BLaER1 (cell line): ENCODE results near the gene GPR15LG.

Experiments
- H3K27ac ChIP-seq: shearing (Covaris generic); formaldehyde crosslinking; 2 replicates; pipeline ENCODE4 v1.8.1; 2022
- H3K27me3 ChIP-seq: shearing (Covaris generic); formaldehyde crosslinking; 2 replicates; pipeline ENCODE4 v1.8.1; 2022
- H3K36me3 ChIP-seq: shearing (Covaris generic); formaldehyde crosslinking; 2 replicates; pipeline ENCODE4 v1.8.1; 2022
- H3K4me1 ChIP-seq: shearing (Covaris generic); formaldehyde crosslinking; 2 replicates; pipeline ENCODE4 v1.8.1; 2022
- H3K4me2 ChIP-seq: shearing (Covaris generic); formaldehyde crosslinking; 2 replicates; pipeline ENCODE4 v1.8.1; 2022
- H3K4me3 ChIP-seq: shearing (Covaris generic); formaldehyde crosslinking; 2 replicates; pipeline ENCODE4 v1.8.1; 2022
- H3K9ac ChIP-seq: shearing (Covaris generic); formaldehyde crosslinking; 2 replicates; pipeline ENCODE4 v1.8.1; 2022
- H3K9me3 ChIP-seq: shearing (Covaris generic); formaldehyde crosslinking; 2 replicates; pipeline ENCODE4 v1.8.1; 2022
- H4K20me1 ChIP-seq: shearing (Covaris generic); formaldehyde crosslinking; 2 replicates; pipeline ENCODE4 v1.8.1; 2022
- Cebpa-rat ChIP-seq: shearing (Covaris generic); IDR thresholded peaks from 2 replicates; pipeline ENCODE4 v1.8.1; 2022

The GPR15LG gene

DNA sequence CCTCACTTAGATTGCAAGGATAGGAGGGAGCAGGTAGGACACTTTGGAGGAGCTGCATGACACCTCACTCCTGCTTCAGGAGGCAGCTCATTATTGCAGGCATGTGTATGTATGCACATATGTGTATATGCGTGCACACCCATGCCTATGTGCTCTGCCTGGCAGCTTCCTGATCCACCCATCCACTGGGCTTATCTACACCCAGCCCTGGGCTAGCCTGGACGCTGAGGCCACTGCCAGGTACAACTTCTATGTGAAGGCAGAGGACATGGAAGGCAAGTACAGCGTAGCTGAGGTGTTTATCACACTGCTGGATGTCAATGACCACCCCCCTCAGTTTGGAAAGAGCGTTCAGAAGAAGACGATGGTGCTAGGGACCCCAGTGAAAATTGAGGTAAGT is 38.4 kb downstream of the GPR15LG start:
- Histone ChIP-seq H3K4me1 (no peaks in the 10 kb centered on the region), H3K4me2 (no peak overlapping the region), H3K27ac (no peak overlapping the region), H3K4me3 (no peak overlapping the region), H3K9me3 (no peaks in the 10 kb centered on the region), H3K27me3 (no peaks in the 10 kb centered on the region), H3K9ac (no peak overlapping the region), H4K20me1 (no peaks in the 10 kb centered on the region), H3K36me3 (no peaks in the 10 kb centered on the region)
- TF ChIP-seq Cebpa-rat: no peak

DNA sequence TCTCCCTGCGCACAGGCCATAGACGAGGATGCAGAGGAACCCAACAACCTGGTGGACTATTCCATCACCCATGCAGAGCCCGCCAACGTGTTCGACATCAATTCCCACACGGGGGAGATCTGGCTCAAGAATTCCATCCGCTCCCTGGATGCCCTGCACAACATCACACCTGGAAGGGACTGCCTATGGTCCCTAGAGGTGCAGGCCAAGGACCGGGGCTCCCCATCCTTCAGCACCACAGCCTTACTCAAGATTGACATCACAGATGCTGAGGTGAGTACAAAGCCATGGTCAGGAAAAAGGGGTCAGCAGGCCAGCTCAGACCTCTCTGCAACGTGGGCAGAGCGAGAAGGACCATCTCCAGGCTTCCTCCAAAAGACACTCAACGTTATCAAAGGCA is 39.5 kb downstream of the GPR15LG start:
- Histone ChIP-seq H3K4me1 (no peaks in the 10 kb centered on the region), H3K36me3 (no peaks in the 10 kb centered on the region), H3K9ac (no peak overlapping the region), H4K20me1 (no peaks in the 10 kb centered on the region), H3K27ac (no peak overlapping the region), H3K9me3 (no peaks in the 10 kb centered on the region), H3K4me2 (no peak overlapping the region), H3K4me3 (no peak overlapping the region), H3K27me3 (no peaks in the 10 kb centered on the region)
- no peak for TF ChIP-seq Cebpa-rat

DNA sequence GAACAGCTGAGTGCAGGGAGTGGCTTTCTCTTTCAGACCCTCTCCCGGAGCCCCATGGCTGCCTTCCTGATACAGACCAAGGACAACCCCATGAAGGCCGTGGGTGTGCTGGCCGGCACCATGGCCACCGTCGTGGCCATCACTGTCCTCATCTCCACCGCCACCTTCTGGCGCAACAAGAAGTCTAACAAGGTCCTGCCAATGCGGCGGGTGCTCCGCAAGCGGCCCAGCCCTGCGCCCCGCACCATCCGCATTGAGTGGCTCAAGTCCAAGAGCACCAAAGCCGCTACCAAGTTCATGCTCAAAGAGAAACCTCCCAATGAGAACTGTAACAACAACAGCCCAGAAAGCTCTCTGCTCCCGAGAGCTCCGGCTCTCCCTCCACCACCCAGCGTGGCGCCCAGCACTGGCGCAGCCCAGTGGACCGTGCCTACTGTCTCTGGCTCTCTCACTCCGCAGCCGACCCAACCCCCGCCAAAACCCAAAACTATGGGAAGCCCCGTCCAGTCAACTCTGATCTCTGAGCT is 40.5 kb downstream of the GPR15LG start:
- Histone ChIP-seq H3K9me3 (no peaks in the 10 kb centered on the region), H3K27me3 (no peaks in the 10 kb centered on the region), H3K4me3 (no peak overlapping the region), H3K27ac (no peak overlapping the region), H3K4me1 (no peaks in the 10 kb centered on the region), H3K4me2 (no peak overlapping the region), H4K20me1 (no peaks in the 10 kb centered on the region), H3K9ac (no peak overlapping the region), H3K36me3 (no peaks in the 10 kb centered on the region)
- no peak for TF ChIP-seq Cebpa-rat

DNA sequence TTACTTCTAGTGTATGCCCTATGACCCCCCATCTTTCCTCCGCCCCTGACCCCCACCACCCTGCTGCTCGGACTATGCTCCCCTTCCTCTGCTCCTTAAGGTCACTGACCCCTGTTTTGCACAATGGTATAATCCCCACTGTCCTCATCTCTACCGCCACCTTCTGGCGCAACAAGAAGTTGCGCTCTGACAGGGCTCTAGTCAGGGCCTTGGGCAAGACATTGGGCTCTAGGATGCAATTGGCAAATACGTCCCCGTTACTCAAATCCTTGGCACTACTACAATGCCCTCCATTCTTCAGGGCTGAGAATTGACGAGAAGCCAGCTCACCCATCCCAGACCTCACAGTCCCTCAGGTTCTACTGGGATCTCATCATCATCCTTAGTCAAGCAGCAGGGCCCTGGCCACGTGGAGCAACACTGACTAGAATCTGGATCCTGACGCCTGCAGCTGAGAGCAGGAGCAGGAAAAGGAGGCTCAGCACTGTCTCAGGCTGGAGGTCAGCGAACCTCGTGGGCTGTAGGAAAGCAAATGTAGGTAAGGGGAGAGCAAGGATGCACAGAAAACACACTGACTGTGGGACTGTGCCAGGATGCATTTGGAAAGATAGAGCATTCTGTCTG is 41.1 kb downstream of the GPR15LG start:
- no peak overlapping the region for H3K9ac ChIP-seq
- no peak for TF ChIP-seq Cebpa-rat
- H3K9me3 ChIP-seq: no peaks in the 10 kb centered on the region
- no peaks in the 10 kb centered on the region for H3K4me1 ChIP-seq
- no peak overlapping the region for H3K27ac ChIP-seq
- H3K4me2 ChIP-seq: no peak overlapping the region
- H3K27me3 ChIP-seq: no peaks in the 10 kb centered on the region
- no peaks in the 10 kb centered on the region for H3K36me3 ChIP-seq
- H3K4me3 ChIP-seq: no peak overlapping the region
- no peaks in the 10 kb centered on the region for H4K20me1 ChIP-seq

DNA sequence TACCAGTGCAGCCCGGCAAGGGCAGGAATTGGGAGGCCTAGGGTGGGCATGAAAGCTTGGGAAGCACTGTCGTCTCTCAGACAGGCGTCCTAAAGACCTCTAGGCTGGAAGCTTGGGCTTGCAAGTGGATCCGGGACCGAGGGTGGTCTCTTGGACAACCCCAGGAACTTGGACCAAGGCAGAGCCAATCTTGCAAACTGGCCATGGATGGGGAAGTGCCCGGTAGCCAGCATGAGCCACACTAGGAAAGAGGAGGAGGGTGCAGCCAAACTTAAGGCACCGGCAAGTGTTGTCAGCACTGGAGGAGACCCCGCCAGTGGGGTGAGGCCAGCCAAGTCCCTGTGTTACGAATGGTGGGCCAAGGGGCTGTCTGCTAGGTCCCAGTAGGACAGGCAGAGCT is 43.2 kb downstream of the GPR15LG start:
- no peak for TF ChIP-seq Cebpa-rat
- no peak overlapping the region for H3K27ac ChIP-seq
- no peaks in the 10 kb centered on the region for H4K20me1 ChIP-seq
- H3K4me3 ChIP-seq: no peak overlapping the region
- no peak overlapping the region for H3K9ac ChIP-seq
- no peak overlapping the region for H3K4me2 ChIP-seq
- no peaks in the 10 kb centered on the region for H3K27me3 ChIP-seq
- H3K36me3 ChIP-seq: no peaks in the 10 kb centered on the region
- no peaks in the 10 kb centered on the region for H3K4me1 ChIP-seq
- H3K9me3 ChIP-seq: no peaks in the 10 kb centered on the region

DNA sequence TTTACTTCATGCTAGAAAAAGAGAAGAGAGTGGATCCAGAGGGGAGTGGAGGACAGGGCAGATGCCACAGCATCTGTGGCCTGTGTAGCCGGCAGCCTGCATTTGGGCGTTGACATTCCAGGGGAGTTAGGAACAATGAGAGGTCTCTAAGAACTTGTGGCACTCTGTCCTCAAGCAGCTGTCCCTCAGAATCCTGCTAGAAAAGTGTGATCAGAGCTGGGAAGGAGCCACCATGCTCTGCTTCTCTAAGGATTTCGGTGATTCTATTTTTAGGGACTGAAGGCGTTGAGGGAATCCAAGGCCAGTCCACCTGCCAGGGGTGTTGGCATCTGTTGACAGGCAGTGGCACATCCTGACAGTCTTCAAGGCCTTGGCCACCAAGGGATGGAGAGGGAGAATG is 44.1 kb downstream of the GPR15LG start:
- Histone ChIP-seq H3K9ac (no peak overlapping the region), H3K4me1 (no peaks in the 10 kb centered on the region), H3K27me3 (no peaks in the 10 kb centered on the region)

DNA sequence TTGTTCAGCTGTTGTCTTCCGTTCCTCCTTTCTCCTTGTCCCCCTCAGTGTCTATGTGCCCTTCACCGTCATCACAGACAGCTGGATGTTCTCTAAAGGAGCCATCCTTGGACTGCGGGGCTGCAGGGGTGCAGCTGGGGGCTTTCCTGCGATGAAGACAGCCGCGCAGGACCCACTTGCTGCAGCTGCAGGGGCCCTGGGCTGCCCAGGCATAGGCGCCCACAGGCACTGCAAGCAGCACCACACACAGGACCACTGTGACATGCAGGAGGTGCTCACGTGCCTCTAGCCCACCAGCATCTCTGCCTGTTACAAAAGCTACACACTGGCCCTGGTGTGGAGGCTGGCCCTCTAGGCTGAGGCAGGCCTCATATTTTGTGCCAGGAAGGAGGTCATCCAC is 48.3 kb downstream of the GPR15LG start:
- no peak for TF ChIP-seq Cebpa-rat

More for the DNA sequence above, 44.1 kb downstream of the GPR15LG start:
- no peak overlapping the region for H3K27ac ChIP-seq
- no peaks in the 10 kb centered on the region for H4K20me1 ChIP-seq
- no peaks in the 10 kb centered on the region for H3K36me3 ChIP-seq
- no peak overlapping the region for H3K4me2 ChIP-seq
- no peak overlapping the region for H3K4me3 ChIP-seq
- H3K9me3 ChIP-seq: no peaks in the 10 kb centered on the region
- TF ChIP-seq Cebpa-rat: no peak

DNA sequence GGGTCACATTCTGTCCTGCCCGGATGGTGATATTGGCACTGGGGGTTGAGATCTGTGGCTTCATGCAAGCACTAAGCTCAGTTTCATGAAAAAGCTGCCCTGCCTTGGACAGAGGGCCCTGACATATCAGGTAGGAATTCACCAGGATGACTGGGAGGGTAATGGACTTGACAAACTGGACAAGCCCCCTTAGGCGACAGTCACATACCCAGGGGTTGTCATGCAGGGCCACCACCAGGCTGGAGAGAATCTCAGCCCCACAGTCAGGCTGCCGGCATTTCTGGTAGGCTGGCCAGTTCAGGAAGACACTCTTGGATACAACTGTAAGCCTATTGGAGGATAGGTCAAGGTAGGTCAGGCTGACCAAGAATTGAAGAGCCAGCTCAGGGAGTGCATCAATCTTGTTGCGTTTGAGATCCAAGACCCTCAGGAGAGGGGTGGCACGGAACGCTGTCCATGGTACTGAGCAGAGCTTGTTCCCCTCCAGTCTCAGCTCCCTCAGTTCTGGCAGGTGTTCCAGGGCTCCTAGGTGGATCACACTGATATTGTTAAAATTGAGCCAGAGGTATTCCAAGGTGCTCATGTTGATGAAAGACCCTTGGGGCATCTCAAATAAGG is 50.9 kb downstream of the GPR15LG start:
- no peaks in the 10 kb centered on the region for H3K36me3 ChIP-seq
- no peaks in the 10 kb centered on the region for H4K20me1 ChIP-seq
- no peak overlapping the region for H3K9ac ChIP-seq
- no peak overlapping the region for H3K4me2 ChIP-seq
- H3K27me3 ChIP-seq: no peaks in the 10 kb centered on the region
- no peak overlapping the region for H3K27ac ChIP-seq
- TF ChIP-seq Cebpa-rat: no peak
- H3K4me1 ChIP-seq: no peaks in the 10 kb centered on the region
- no peaks in the 10 kb centered on the region for H3K9me3 ChIP-seq
- no peak overlapping the region for H3K4me3 ChIP-seq

More for the DNA sequence above, 48.3 kb downstream of the GPR15LG start:
- no peaks in the 10 kb centered on the region for H4K20me1 ChIP-seq
- no peaks in the 10 kb centered on the region for H3K9me3 ChIP-seq
- no peaks in the 10 kb centered on the region for H3K36me3 ChIP-seq
- H3K9ac ChIP-seq: no peak overlapping the region
- no peak overlapping the region for H3K4me3 ChIP-seq
- H3K4me2 ChIP-seq: no peak overlapping the region
- H3K27ac ChIP-seq: no peak overlapping the region
- H3K4me1 ChIP-seq: no peaks in the 10 kb centered on the region
- H3K27me3 ChIP-seq: no peaks in the 10 kb centered on the region

DNA sequence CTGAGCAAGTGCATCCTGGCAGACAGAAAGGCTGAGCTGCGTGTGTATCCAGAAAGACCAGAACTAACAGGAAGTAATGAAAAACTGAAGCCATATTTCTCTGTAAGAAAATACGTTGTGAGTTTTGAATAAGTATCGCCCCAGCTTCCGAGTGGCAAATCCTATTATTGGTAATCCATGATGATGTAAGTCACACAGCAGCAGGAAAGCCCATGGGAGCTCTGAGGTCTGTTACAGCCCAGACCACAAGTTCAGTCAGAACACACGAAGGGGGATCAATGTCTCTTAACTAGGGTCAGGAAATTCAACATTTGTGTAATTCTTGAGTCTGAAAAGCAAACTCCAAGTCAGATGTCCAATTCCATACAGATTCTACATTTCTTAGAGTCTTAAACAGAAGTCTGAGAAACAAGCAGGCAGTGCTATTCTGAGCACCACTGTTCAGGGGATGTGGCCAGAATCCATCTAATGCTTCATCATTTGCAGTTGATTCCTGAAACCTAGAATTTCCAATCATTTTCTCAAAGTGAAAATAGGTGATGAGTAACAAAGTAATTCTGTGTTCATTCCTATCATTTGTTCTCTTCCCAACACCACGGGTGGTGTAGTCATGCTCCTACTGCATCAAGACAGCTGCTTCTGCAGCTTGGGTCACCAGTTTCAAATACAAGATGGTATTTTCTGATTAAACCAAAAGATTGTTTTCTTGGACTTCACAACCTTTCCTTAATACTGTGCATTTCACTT is 52.0 kb downstream of the GPR15LG start, which contains the start of gene LRIT2:
Gene LRIT2 (minus strand): TSS at position 118 of the 747 bp plus-strand sequence. CDS start 24 bp downstream, at position 94.
- Histone ChIP-seq H3K4me2 (no peak within 1 kb of the TSS), H3K4me3 (no peak within 1 kb of the TSS), H4K20me1 (no peaks in the 10 kb centered on the region), H3K9me3 (no peaks in the 10 kb centered on the region), H3K4me1 (no peaks in the 10 kb centered on the region), H3K27ac (no peak within 1 kb of the TSS), H3K27me3 (no peaks in the 10 kb centered on the region), H3K9ac (no peak within 1 kb of the TSS), H3K36me3 (no peaks in the 10 kb centered on the region)
- TF ChIP-seq Cebpa-rat: no peak

DNA sequence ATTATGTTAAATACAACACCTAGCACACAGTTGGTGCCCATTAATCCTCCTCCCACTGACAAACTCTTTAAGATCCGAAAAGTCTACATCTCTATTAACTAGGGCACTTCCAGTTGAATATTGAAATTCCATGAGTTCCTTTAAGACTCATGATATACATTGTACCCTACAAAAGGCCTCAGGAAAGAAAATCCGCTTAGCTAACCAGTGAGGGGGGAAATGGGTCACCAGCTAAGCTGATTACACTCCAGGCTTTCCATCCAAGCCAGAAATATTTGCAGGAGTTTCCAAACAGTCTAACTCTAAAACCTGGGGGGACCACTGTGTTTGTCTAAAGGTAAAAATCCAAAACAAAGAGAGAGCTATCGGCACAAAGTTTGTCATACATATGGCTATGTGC is 53.0 kb downstream of the GPR15LG start:
- TF ChIP-seq Cebpa-rat: no peak

More for the DNA sequence above, 53.0 kb downstream of the GPR15LG start:
- H3K27me3 ChIP-seq: no peaks in the 10 kb centered on the region
- H3K27ac ChIP-seq: no peak overlapping the region
- H3K4me3 ChIP-seq: no peak overlapping the region
- H3K4me2 ChIP-seq: no peak overlapping the region
- H3K4me1 ChIP-seq: no peaks in the 10 kb centered on the region
- H3K36me3 ChIP-seq: no peaks in the 10 kb centered on the region
- H3K9me3 ChIP-seq: no peaks in the 10 kb centered on the region
- no peaks in the 10 kb centered on the region for H4K20me1 ChIP-seq
- H3K9ac ChIP-seq: no peak overlapping the region
